ENCODE data around the gene LCT. TPM values are rescaled to one million over a fixed set of nuclear protein-coding genes. Genes with fewer than 3 reads are reported as not detected.

LCT gene
- total and polyA plus RNA-seq, 2 experiments from 2014 or later = not detected

DNA sequence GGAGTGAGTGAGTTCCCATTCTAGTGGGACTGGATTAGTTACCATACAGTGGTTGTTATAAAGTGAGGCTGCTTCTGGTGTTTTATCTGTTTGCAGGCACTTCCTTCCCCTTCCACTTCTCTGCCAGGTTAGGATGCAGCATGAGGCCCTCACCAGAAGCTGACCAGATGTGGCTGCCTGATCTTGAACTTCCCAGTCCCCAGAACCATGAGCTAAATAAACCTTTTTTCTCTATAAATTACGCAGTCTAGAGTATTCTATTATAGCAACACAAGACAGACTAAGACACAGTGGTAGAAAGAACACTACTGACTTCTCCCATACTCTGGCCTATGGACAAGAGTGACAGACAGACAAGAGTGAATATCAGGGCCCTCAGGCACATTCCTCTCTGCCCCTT, 14.1 kb downstream of the LCT start:
- no peak overlapping the region for H3K4me3 ChIP-seq
- Mint-ChIP-seq H3K27ac (no peak overlapping the region), H3K9me3 (peaks cover 15% of the 10 kb centered on the region; the same call in 2 of the 3 replicates), H3K4me3 (no peak overlapping the region), H3K27me3 (ENCODE audit: insufficient read depth, low read depth, poor library complexity) (no peaks in the 10 kb centered on the region), H3K4me1 (no peaks in the 10 kb centered on the region), H3K36me3 (ENCODE audit: low read depth) (no peaks in the 10 kb centered on the region; the same call in 2 of the 3 replicates)
- no peaks in the 10 kb centered on the region for H3K36me3 ChIP-seq (ENCODE audit: insufficient read depth)
- H3K9me2 ChIP-seq (ENCODE audit: insufficient read depth) = peaks cover 2% of the 10 kb centered on the region; the same call in 1 of the 2 replicates
- no peaks in the 10 kb centered on the region for H3K27me3 ChIP-seq (ENCODE audit: insufficient read depth)
- ATAC-seq = no peak
- TF ChIP-seq JUNB (IDR thresholded peaks at IDR 0.05; ENCODE audit: unreplicated experiment) (no peak), POLR2AphosphoS5 (IDR thresholded peaks at IDR 0.05; ENCODE audit: low read depth) (no peak), STAT1 (IDR thresholded peaks at IDR 0.05; ENCODE audit: unreplicated experiment) (no peak), ZNF331 (CRISPR knock-in tag; IDR thresholded peaks at IDR 0.05; ENCODE audit: low read depth) (no peak)
- TF ChIP-seq, protein P1, sequence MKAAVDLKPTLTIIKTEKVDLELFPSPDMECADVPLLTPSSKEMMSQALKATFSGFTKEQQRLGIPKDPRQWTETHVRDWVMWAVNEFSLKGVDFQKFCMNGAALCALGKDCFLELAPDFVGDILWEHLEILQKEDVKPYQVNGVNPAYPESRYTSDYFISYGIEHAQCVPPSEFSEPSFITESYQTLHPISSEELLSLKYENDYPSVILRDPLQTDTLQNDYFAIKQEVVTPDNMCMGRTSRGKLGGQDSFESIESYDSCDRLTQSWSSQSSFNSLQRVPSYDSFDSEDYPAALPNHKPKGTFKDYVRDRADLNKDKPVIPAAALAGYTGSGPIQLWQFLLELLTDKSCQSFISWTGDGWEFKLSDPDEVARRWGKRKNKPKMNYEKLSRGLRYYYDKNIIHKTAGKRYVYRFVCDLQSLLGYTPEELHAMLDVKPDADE (IDR thresholded peaks at IDR 0.05) = no peak
- H4K20me1 ChIP-seq (replicated peaks; ENCODE audit: insufficient read depth) = no peaks in the 10 kb centered on the region
- H3K4me1 ChIP-seq (ENCODE audit: insufficient read depth) = no peaks in the 10 kb centered on the region
- no peak for DNase-seq (ENCODE audit: low spot score)
- H2AFZ ChIP-seq = no peak overlapping the region
- no peaks in the 10 kb centered on the region for H3F3A ChIP-seq (replicated peaks; ENCODE audit: low read depth)
- H3K4me2 ChIP-seq = no peak overlapping the region
- no peaks in the 10 kb centered on the region for H3K79me2 ChIP-seq (replicated peaks; ENCODE audit: insufficient read depth)
- no peak overlapping the region for H3K27ac ChIP-seq (ENCODE audit: low read depth)

DNA sequence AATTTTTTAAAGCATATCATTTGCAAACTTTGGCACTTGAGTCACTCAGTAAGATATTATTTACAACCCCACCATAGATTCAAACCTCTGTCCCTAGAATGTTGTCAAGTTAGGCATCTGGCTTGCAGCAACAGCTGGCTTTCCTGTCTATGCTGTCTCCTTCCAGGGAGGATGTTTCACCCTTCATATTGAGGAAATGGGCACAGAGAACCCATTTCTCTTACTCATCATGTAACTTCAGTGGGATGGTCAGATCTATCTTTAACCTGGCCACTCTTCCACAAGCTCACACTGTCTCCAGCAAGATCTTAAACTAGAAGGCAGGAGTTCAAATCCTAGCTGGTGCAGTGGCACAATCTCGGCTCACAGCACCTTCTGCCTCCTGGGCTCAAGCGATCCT, 15.8 kb downstream of the LCT start:
- peaks cover 15% of the 10 kb centered on the region; the same call in 2 of the 3 replicates for H3K9me3 Mint-ChIP-seq
- Histone ChIP-seq H3K4me3 (no peak overlapping the region), H3K79me2 (replicated peaks; ENCODE audit: insufficient read depth) (no peaks in the 10 kb centered on the region), H3K27ac (ENCODE audit: low read depth) (no peak overlapping the region), H3K27me3 (ENCODE audit: insufficient read depth) (no peaks in the 10 kb centered on the region), H4K20me1 (replicated peaks; ENCODE audit: insufficient read depth) (no peaks in the 10 kb centered on the region), H3K4me1 (ENCODE audit: insufficient read depth) (no peaks in the 10 kb centered on the region), H2AFZ (no peak overlapping the region), H3K36me3 (ENCODE audit: insufficient read depth) (no peaks in the 10 kb centered on the region), H3K9me2 (ENCODE audit: insufficient read depth) (peaks cover 2% of the 10 kb centered on the region; the same call in 1 of the 2 replicates), H3F3A (replicated peaks; ENCODE audit: low read depth) (no peaks in the 10 kb centered on the region), H3K4me2 (no peak overlapping the region)
- H3K27ac Mint-ChIP-seq = no peak overlapping the region
- H3K27me3 Mint-ChIP-seq (ENCODE audit: insufficient read depth, low read depth, poor library complexity) = no peaks in the 10 kb centered on the region
- H3K4me1 Mint-ChIP-seq = no peaks in the 10 kb centered on the region
- DNase-seq (ENCODE audit: low spot score) (no peak), ATAC-seq (no peak)
- H3K4me3 Mint-ChIP-seq = no peak overlapping the region
- H3K36me3 Mint-ChIP-seq (ENCODE audit: low read depth) = no peaks in the 10 kb centered on the region; the same call in 2 of the 3 replicates
- TF ChIP-seq NANOG (IDR thresholded peaks at IDR 0.05; ENCODE audit: borderline replicate concordance) (no peak), CREB1 (CRISPR knock-in tag; IDR thresholded peaks at IDR 0.05; ENCODE audit: low read depth) (no peak), EZH2phosphoT487 (IDR thresholded peaks at IDR 0.05; ENCODE audit: unreplicated experiment) (no peak), ZNF114 (CRISPR knock-in tag; IDR thresholded peaks at IDR 0.05) (no peak), ZNF331 (CRISPR knock-in tag; IDR thresholded peaks at IDR 0.05; ENCODE audit: low read depth) (no peak)
- TF ChIP-seq, protein P2, sequence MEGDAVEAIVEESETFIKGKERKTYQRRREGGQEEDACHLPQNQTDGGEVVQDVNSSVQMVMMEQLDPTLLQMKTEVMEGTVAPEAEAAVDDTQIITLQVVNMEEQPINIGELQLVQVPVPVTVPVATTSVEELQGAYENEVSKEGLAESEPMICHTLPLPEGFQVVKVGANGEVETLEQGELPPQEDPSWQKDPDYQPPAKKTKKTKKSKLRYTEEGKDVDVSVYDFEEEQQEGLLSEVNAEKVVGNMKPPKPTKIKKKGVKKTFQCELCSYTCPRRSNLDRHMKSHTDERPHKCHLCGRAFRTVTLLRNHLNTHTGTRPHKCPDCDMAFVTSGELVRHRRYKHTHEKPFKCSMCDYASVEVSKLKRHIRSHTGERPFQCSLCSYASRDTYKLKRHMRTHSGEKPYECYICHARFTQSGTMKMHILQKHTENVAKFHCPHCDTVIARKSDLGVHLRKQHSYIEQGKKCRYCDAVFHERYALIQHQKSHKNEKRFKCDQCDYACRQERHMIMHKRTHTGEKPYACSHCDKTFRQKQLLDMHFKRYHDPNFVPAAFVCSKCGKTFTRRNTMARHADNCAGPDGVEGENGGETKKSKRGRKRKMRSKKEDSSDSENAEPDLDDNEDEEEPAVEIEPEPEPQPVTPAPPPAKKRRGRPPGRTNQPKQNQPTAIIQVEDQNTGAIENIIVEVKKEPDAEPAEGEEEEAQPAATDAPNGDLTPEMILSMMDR (conservative IDR thresholded peaks at IDR 0.05; ENCODE audit: low read depth in 2 of 2) = no peak
- TF ChIP-seq, protein P3, sequence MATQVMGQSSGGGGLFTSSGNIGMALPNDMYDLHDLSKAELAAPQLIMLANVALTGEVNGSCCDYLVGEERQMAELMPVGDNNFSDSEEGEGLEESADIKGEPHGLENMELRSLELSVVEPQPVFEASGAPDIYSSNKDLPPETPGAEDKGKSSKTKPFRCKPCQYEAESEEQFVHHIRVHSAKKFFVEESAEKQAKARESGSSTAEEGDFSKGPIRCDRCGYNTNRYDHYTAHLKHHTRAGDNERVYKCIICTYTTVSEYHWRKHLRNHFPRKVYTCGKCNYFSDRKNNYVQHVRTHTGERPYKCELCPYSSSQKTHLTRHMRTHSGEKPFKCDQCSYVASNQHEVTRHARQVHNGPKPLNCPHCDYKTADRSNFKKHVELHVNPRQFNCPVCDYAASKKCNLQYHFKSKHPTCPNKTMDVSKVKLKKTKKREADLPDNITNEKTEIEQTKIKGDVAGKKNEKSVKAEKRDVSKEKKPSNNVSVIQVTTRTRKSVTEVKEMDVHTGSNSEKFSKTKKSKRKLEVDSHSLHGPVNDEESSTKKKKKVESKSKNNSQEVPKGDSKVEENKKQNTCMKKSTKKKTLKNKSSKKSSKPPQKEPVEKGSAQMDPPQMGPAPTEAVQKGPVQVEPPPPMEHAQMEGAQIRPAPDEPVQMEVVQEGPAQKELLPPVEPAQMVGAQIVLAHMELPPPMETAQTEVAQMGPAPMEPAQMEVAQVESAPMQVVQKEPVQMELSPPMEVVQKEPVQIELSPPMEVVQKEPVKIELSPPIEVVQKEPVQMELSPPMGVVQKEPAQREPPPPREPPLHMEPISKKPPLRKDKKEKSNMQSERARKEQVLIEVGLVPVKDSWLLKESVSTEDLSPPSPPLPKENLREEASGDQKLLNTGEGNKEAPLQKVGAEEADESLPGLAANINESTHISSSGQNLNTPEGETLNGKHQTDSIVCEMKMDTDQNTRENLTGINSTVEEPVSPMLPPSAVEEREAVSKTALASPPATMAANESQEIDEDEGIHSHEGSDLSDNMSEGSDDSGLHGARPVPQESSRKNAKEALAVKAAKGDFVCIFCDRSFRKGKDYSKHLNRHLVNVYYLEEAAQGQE (IDR thresholded peaks at IDR 0.05; ENCODE audit: unreplicated experiment) = no peak
- TF ChIP-seq, protein P1 (IDR thresholded peaks at IDR 0.05) = no peak

Measured in GM23338 (cell line).